Progenitor cell of endocrine pancreas (in vitro differentiated cells): ENCODE data around the gene OTUD6A. TPM values are rescaled to one million over a fixed set of nuclear protein-coding genes. Genes with fewer than 3 reads are reported as not detected.

ENCODE experiments used
- DNase-seq: peaks from one replicate; pipeline ENCODE4 v3.0.0; 2021; ENCODE audit warnings: low spot score; ENCODE audit not compliant: unreplicated experiment
- H3K27ac Mint-ChIP-seq: 2 replicates; pipeline ENCODE4 v1.8.0; 2021; ENCODE audit warnings: mild to moderate bottlenecking, moderate library complexity, mixed read lengths
- H3K27me3 Mint-ChIP-seq: 2 replicates; pipeline ENCODE4 v1.8.0; 2021; ENCODE audit warnings: mixed read lengths
- H3K36me3 Mint-ChIP-seq: 2 replicates; pipeline ENCODE4 v1.8.0; 2022; ENCODE audit warnings: mixed read lengths; ENCODE audit not compliant: insufficient read depth
- H3K4me1 Mint-ChIP-seq: 2 replicates; pipeline ENCODE4 v1.8.0; 2021; ENCODE audit warnings: low read depth, mixed read lengths
- H3K4me3 Mint-ChIP-seq: 2 replicates; pipeline ENCODE4 v1.8.0; 2021; ENCODE audit warnings: low read depth, mild to moderate bottlenecking, moderate library complexity, mixed read lengths
- H3K9me3 Mint-ChIP-seq: 2 replicates; pipeline ENCODE4 v1.8.0; 2021; ENCODE audit warnings: low read depth, mixed read lengths
- CTCF ChIP-seq: fragments of 200-600 bp; sonication (generic); IDR thresholded peaks from one replicate; pipeline ENCODE4 v1.5.0; 2021; ENCODE audit warnings: antibody characterized with exemption, mild to moderate bottlenecking; ENCODE audit not compliant: unreplicated experiment
- long read RNA-seq: library from polyadenylated mRNA; unstranded; transcript quantifications from one replicate; pipeline ENCODE4 v2.0.0, GENCODE V29; 2020
- total RNA-seq: library from RNA; stranded (reverse); gene quantifications from 2 replicates; pipeline ENCODE4 v1.2.1, GENCODE V29; 2021

OTUD6A gene
- total RNA-seq: not detected in 2 replicates
- long read RNA-seq: 0 reads

DNA sequence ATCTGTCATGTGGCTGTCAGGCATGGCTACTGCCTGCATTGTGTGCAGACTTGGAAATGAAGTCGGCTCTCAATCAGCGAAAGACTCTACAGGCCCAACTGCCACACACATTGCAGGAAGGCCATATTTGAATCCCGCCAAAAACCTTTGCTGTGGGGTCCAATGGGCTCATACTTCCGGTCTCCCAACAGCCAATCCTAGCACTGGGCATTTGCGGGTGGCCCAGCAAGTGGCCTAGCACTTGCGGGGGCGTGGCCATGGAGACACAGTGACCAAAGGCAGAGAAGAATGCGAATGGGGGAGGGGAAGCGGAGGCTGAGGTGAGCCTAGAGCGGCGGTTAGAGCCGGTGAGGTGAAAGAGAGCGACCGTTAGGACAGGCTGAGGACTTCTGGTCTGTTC is at the start of gene OTUD6A:
Gene OTUD6A (plus strand): TSS at position 382 of the 400 bp plus-strand sequence. CDS start 68 bp downstream, outside the sequence.
- Mint-ChIP-seq H3K36me3 (no peaks in the 10 kb centered on the region), H3K4me3 (no peak within 1 kb of the TSS), H3K27me3 (peaks cover 10% of the 10 kb centered on the region), H3K4me1 (peaks cover 12% of the 10 kb centered on the region), H3K27ac (no peak within 1 kb of the TSS), H3K9me3 (peaks cover 36% of the 10 kb centered on the region)
- no peak for DNase-seq
- TF ChIP-seq CTCF: no peak

- H3K4me1 Mint-ChIP-seq: no peaks in the 10 kb centered on the region
- TF ChIP-seq CTCF: no peak
- no peaks in the 10 kb centered on the region for H3K27me3 Mint-ChIP-seq
- no peak overlapping the region for H3K27ac Mint-ChIP-seq
- no peaks in the 10 kb centered on the region for H3K36me3 Mint-ChIP-seq
- no peak for DNase-seq
- H3K9me3 Mint-ChIP-seq: peaks cover 32% of the 10 kb centered on the region
- H3K4me3 Mint-ChIP-seq: no peak overlapping the region
These were observed 49.5 kb upstream of the OTUD6A start for GRCh38 chrX:70012756-70013155.

GRCh38 chrX:70013466-70014381 is 48.5 kb upstream of the OTUD6A start:
- no peaks in the 10 kb centered on the region for H3K27me3 Mint-ChIP-seq
- TF ChIP-seq CTCF: no peak
- H3K9me3 Mint-ChIP-seq: peaks cover 42% of the 10 kb centered on the region
- H3K36me3 Mint-ChIP-seq: no peaks in the 10 kb centered on the region
- no peak overlapping the region for H3K4me3 Mint-ChIP-seq
- H3K4me1 Mint-ChIP-seq: no peaks in the 10 kb centered on the region
- no peak for DNase-seq
- H3K27ac Mint-ChIP-seq: no peak overlapping the region

- Mint-ChIP-seq H3K4me3 (no peak overlapping the region), H3K4me1 (no peaks in the 10 kb centered on the region), H3K9me3 (peaks cover 49% of the 10 kb centered on the region), H3K36me3 (peaks cover 1% of the 10 kb centered on the region), H3K27ac (no peak overlapping the region), H3K27me3 (no peaks in the 10 kb centered on the region)
- DNase-seq: no peak
- TF ChIP-seq CTCF: no peak
These were observed 45.7 kb upstream of the OTUD6A start for GRCh38 chrX:70016513-70016912.

- H3K27ac Mint-ChIP-seq: no peak overlapping the region
These were observed 39.6 kb upstream of the OTUD6A start for GRCh38 chrX:70022616-70023015.

More at GRCh38 chrX:70022616-70023015, 39.6 kb upstream of the OTUD6A start:
- H3K27me3 Mint-ChIP-seq: no peaks in the 10 kb centered on the region
- peaks cover 1% of the 10 kb centered on the region for H3K36me3 Mint-ChIP-seq
- H3K4me1 Mint-ChIP-seq: peaks cover 1% of the 10 kb centered on the region
- no peak for DNase-seq
- H3K4me3 Mint-ChIP-seq: no peak overlapping the region
- H3K9me3 Mint-ChIP-seq: peaks cover 23% of the 10 kb centered on the region
- no peak for TF ChIP-seq CTCF
